ENCODE data around the gene SPRED3. TPM values are rescaled to one million over a fixed set of nuclear protein-coding genes. Genes with fewer than 3 reads are reported as not detected.
A peak's percentile ranks its signal among the peaks of the same experiment; 100 is the strongest.

The SPRED3 gene
- total and polyA plus RNA-seq, 2 experiments from 2014 or later = 2.3 to 4.0 TPM

DNA sequence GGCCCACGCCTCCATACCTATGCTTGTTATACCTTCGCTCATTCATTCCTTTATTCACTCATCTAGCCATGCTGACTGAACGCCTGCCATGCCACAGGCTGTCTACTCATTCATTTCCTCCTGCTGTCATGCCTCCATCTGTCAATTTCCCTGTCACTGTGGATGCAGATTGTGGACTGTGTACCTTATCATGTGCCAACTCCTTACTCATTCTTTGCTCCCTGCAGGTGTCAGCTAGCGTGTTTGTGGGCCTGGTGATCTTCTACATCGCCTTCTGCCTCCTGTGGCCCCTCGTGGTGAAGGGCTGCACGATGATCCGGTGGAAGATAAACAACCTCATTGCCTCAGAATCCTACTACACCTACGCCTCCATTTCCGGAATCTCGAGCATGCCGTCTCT lies 18.2 kb upstream of the SPRED3 start:
- H3K79me2 ChIP-seq = peaks cover 4% of the 10 kb centered on the region
- H3K4me2 ChIP-seq = no peak overlapping the region
- H3K27ac ChIP-seq = no peak overlapping the region
- H3K9me3 ChIP-seq (ENCODE audit: low read depth) = no peaks in the 10 kb centered on the region
- TF ChIP-seq EZH2phosphoT487 (IDR thresholded peaks at IDR 0.05; ENCODE audit: low read depth, severe bottlenecking, unreplicated experiment) (no peak), CTCF (IDR thresholded peaks at IDR 0.05; ENCODE audit: poor library complexity) (no peak), EZH2 (IDR thresholded peaks at IDR 0.05; ENCODE audit: borderline replicate concordance) (no peak)
- H3K4me3 ChIP-seq = no peak overlapping the region
- H3K27me3 ChIP-seq = no peaks in the 10 kb centered on the region
- H3K36me3 ChIP-seq (replicated peaks; ENCODE audit: insufficient read depth, low read depth) = no peaks in the 10 kb centered on the region
- 72% methylated on average over 12 of the region's 12 CpGs for WGBS (ENCODE audit: low lambda C conversion rate, missing lambda C conversion rate)
- H4K20me1 ChIP-seq (ENCODE audit: insufficient read depth, poor library complexity, severe bottlenecking) = no peaks in the 10 kb centered on the region
- DNase-seq (ENCODE audit: low spot score) = no peak
- no peaks in the 10 kb centered on the region for H3K9me2 ChIP-seq (replicated peaks; ENCODE audit: insufficient read depth)
- H2AFZ ChIP-seq = no peak overlapping the region
- H3K4me1 ChIP-seq (ENCODE audit: insufficient read depth) = no peaks in the 10 kb centered on the region

DNA sequence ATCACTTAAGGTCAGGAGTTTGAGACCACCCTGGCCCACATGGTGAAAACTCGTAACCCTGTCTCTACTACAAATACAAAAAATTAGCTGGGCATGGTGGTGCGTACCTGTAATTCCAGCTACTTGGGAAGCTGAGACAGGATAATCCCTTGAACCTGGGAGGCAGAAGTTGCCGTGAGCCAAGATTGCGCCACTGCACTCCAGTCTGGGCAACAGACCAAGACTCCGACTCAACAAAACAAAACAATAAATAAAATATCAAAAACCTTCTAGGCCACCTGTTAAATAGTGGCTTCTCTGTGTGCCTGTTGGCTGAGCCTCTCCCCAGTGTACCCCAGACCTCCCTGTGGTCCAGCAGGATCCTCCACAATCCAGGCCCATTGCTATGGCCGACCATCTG lies 17.4 kb upstream of the SPRED3 start:
- Histone ChIP-seq H4K20me1 (ENCODE audit: insufficient read depth, poor library complexity, severe bottlenecking) (peaks cover 1% of the 10 kb centered on the region), H2AFZ (no peak overlapping the region), H3K4me3 (no peak overlapping the region), H3K4me1 (ENCODE audit: insufficient read depth) (peaks cover 7% of the 10 kb centered on the region), H3K36me3 (replicated peaks; ENCODE audit: insufficient read depth, low read depth) (no peaks in the 10 kb centered on the region), H3K4me2 (no peak overlapping the region), H3K9me2 (replicated peaks; ENCODE audit: insufficient read depth) (no peaks in the 10 kb centered on the region), H3K9me3 (ENCODE audit: low read depth) (no peaks in the 10 kb centered on the region), H3K27me3 (no peaks in the 10 kb centered on the region), H3K79me2 (peaks cover 12% of the 10 kb centered on the region), H3K27ac (no peak overlapping the region)
- WGBS (ENCODE audit: low lambda C conversion rate, missing lambda C conversion rate) = 88% methylated on average over 6 of the region's 6 CpGs
- no peak for DNase-seq (ENCODE audit: low spot score)
- TF ChIP-seq EZH2phosphoT487 (IDR thresholded peaks at IDR 0.05; ENCODE audit: low read depth, severe bottlenecking, unreplicated experiment) (no peak), EZH2 (IDR thresholded peaks at IDR 0.05; ENCODE audit: borderline replicate concordance) (no peak), CTCF (IDR thresholded peaks at IDR 0.05; ENCODE audit: poor library complexity) (no peak)

- DNase-seq (ENCODE audit: low spot score) = no peak
- Histone ChIP-seq H3K27ac (peak overlapping the region; percentile 86), H3K9me3 (ENCODE audit: low read depth) (no peaks in the 10 kb centered on the region), H3K79me2 (peaks cover 39% of the 10 kb centered on the region), H3K4me3 (peak overlapping the region; percentile 10), H3K27me3 (no peaks in the 10 kb centered on the region), H3K36me3 (replicated peaks; ENCODE audit: insufficient read depth, low read depth) (no peaks in the 10 kb centered on the region), H3K9me2 (replicated peaks; ENCODE audit: insufficient read depth) (no peaks in the 10 kb centered on the region), H2AFZ (peak overlapping the region; percentile 67), H4K20me1 (ENCODE audit: insufficient read depth, poor library complexity, severe bottlenecking) (peaks cover 25% of the 10 kb centered on the region), H3K4me2 (peak overlapping the region; percentile 73), H3K4me1 (ENCODE audit: insufficient read depth) (peaks cover 10% of the 10 kb centered on the region)
- 78% methylated on average over 6 of the region's 6 CpGs for WGBS (ENCODE audit: low lambda C conversion rate, missing lambda C conversion rate)
- TF ChIP-seq CTCF (IDR thresholded peaks at IDR 0.05; ENCODE audit: poor library complexity) = no peak
- TF ChIP-seq EZH2phosphoT487 (IDR thresholded peaks at IDR 0.05; ENCODE audit: low read depth, severe bottlenecking, unreplicated experiment) = no peak
- TF ChIP-seq EZH2 (IDR thresholded peaks at IDR 0.05; ENCODE audit: borderline replicate concordance) = no peak
Measured at GRCh38 chr19:38373907-38374331, 14.6 kb upstream of the SPRED3 start.

Data from hepatocyte (in vitro differentiated cells).